HG03378 (cell line): ENCODE results near the gene FCHO2.
"Not testable (repeated sequence)": the region's sequence is repeated elsewhere in the genome, so short reads cannot be mapped to it uniquely, and the experiment has no call there.

Experiments
- ATAC-seq: cut with Tn5 transposase; IDR thresholded peaks from one replicate; pipeline ENCODE4 v1.9.1; 2021; ENCODE audit warnings: mild to moderate bottlenecking, moderate library complexity; ENCODE audit not compliant: unreplicated experiment

Gene FCHO2

GRCh38 chr5:72956324-72957140 is 691 bp downstream of the FCHO2 start:
- ATAC-seq, result peak; percentile 32

GRCh38 chr5:72957337-72957736 is 1.5 kb downstream of the FCHO2 start:
- ATAC-seq, result no peak

- ATAC-seq, result no peak
Measured at GRCh38 chr5:72959257-72959656, 3.4 kb downstream of the FCHO2 start.

GRCh38 chr5:72974481-72974880 is 18.6 kb downstream of the FCHO2 start:
- ATAC-seq, result not testable (repeated sequence)

- not testable (repeated sequence) for ATAC-seq
Measured at GRCh38 chr5:72976810-72977209, 21.0 kb downstream of the FCHO2 start.

GRCh38 chr5:72985719-72986118 is 29.9 kb downstream of the FCHO2 start:
- ATAC-seq, result no peak

- no peak for ATAC-seq
Measured at GRCh38 chr5:72988769-72989168, 32.9 kb downstream of the FCHO2 start.

- ATAC-seq, result no peak
Measured at GRCh38 chr5:72991394-72991793, 35.6 kb downstream of the FCHO2 start.

- no peak for ATAC-seq
Measured at GRCh38 chr5:72994578-72994977, 38.7 kb downstream of the FCHO2 start.

GRCh38 chr5:72996632-72997031 is 40.8 kb downstream of the FCHO2 start:
- ATAC-seq, result no peak

GRCh38 chr5:72999916-73000315 is 44.1 kb downstream of the FCHO2 start:
- no peak for ATAC-seq

- no peak for ATAC-seq
Measured at GRCh38 chr5:73005886-73006285, 50.0 kb downstream of the FCHO2 start.

- no peak for ATAC-seq
Measured at GRCh38 chr5:73007051-73007450, 51.2 kb downstream of the FCHO2 start.

GRCh38 chr5:73008831-73009230 is 53.0 kb downstream of the FCHO2 start:
- no peak for ATAC-seq

GRCh38 chr5:73011612-73012011 is 55.8 kb downstream of the FCHO2 start:
- not testable (repeated sequence) for ATAC-seq

GRCh38 chr5:73018892-73019291 is 63.1 kb downstream of the FCHO2 start:
- ATAC-seq, result no peak

- no peak for ATAC-seq
Measured at GRCh38 chr5:73019766-73020165, 63.9 kb downstream of the FCHO2 start.

GRCh38 chr5:73022471-73023169 is 66.8 kb downstream of the FCHO2 start:
- no peak for ATAC-seq

GRCh38 chr5:73024946-73025544 is 69.2 kb downstream of the FCHO2 start:
- ATAC-seq, result not testable (repeated sequence)

- no peak for ATAC-seq
Measured at GRCh38 chr5:73027361-73027760, 71.5 kb downstream of the FCHO2 start.

GRCh38 chr5:73027816-73028215 is 72.0 kb downstream of the FCHO2 start:
- no peak for ATAC-seq
